Stimulated activated CD8-positive, alpha-beta memory T cell treated with anti-CD3 and anti-CD28 coated beads, Interleukin-15, amount 100 ng/mL, for 1 hour (primary cell): ENCODE data around the gene EIF2B2.
"Not testable (repeated sequence)": the region's sequence is repeated elsewhere in the genome, so short reads cannot be mapped to it uniquely, and the experiment has no call there.

Experiments used
- DNase-seq: peaks from one replicate; pipeline ENCODE4 v3.0.0-alpha.2; 2020; ENCODE audit warnings: low read depth

The EIF2B2 gene

DNA sequence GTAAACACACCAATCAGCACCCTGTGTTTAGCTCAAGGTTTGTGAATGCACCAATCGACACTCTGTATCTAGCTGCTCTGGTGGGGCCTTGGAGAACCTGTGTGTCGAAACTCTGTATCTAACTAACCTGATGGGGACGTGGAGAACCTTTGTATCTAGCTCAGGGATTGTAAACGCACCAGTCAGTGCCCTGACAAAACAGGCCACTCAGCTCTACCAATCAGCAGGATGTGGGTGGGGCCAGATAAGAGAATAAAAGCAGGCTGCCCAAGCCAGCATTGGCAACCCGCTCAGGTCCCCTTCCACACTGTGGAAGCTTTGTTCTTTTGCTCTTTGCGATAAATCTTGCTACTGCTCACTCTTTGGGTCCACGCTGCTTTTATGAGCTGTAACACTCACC lies 6.9 kb upstream of the EIF2B2 start:
- DNase-seq = not testable (repeated sequence)

GRCh38 chr14:75001261-75001660 lies 1.5 kb upstream of the EIF2B2 start:
- no peak for DNase-seq

DNA sequence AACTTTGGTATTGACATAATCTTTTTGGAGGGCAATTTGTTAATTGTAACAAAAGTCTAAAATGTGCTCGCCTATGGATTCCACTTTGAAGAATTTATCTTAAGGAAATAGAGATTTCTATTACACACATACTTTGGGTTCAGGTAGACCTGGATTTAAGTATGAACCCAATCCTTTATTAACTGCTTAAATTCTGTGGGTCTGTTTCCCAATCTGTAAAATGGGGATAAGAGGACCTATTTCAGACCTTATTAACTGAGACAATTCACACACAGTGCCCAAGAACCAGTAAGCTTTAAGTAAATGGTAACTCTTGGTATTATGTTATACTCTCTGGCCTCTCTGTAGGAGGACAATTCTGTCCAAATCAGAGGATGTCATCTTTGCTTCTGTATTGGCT lies 822 bp upstream of the EIF2B2 start:
- no peak for DNase-seq

DNA sequence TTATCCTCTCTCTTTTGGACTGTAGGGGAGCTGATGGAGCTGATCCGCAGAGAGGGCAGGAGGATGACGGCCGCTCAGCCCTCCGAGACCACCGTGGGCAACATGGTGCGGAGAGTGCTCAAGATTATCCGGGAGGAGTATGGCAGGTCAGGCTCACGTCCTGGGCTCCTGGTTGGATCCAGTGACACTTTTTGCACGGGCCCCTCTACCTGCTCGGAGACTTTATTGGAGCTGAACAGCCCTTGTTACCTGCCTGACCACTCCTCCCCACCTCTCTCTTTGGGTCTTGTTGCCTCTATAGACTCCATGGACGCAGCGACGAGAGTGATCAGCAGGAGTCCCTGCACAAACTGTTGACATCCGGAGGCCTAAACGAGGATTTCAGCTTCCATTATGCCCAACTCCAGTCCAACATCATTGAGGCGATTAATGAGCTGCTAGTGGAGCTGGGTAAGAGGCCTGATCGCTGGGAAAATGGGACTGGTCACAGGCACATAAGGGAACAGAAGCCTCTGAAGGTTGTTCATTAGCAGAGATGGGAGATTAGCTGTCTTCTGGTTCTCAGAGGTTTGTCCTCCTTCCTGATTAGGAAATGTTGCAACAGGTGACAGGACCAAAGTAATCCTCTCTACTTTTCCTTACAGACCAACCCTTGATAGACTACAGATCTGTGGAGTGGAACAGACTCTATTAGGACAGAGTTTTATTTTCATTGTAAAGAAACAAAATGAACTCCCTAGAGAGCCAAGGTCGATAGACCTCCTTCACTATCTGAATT lies 718 bp downstream of the EIF2B2 start:
- no peak for DNase-seq

- DNase-seq = no peak
These were observed 2.6 kb downstream of the EIF2B2 start for GRCh38 chr14:75005357-75005756.

GRCh38 chr14:75009176-75009575 lies 6.5 kb downstream of the EIF2B2 start:
- DNase-seq = no peak

GRCh38 chr14:75010472-75011093 lies 7.9 kb downstream of the EIF2B2 start:
- no peak for DNase-seq

DNA sequence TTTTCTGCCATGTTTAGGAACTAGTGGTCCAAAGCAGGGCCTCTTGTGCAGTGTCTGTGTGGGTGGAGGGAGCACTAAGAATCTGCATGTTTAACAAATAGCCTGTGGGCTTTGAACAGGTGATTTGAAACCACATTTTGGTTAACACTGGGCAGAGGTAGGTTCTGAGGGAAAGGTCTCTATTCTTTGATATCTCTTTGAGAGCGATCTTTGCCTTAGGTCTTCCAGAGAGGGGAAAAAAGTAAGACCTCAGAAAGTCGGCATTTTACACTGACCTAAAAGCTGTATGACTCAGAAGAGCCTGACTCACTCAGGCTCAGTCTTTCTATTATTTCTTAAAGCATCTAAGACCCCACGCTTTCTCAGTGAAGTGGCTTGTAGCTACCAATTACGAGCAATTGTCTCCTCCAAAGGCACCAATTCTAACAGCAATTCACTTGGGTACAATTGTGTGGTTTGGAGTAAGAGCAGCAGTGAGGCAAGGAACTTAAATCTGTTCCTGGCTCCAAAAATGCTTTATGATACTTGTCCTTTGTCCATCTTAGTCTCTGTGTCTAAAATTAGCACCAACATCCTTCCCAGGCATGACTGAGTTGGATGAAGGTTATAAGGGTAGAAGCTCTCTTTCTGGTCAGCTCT lies 8.8 kb downstream of the EIF2B2 start:
- no peak for DNase-seq

DNA sequence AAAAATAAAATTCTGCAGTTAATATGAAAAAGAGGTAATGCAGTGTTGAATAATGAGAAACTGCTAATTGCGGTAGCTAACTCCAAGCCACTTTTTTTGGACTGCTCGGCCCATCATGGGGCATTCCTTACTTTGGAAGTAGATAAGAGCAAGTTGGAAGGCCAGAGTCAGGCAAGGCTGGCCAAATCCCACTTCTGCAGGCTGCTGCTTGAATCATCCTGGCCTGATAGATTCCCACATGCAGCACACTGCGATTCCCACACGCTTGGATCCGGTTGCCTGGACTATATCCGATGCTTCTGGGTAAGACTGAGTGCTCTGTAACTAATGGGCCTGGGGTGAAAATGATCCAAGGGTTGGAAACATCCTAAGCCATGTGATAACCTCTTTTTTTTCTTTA lies 10.6 kb downstream of the EIF2B2 start:
- DNase-seq = no peak

DNA sequence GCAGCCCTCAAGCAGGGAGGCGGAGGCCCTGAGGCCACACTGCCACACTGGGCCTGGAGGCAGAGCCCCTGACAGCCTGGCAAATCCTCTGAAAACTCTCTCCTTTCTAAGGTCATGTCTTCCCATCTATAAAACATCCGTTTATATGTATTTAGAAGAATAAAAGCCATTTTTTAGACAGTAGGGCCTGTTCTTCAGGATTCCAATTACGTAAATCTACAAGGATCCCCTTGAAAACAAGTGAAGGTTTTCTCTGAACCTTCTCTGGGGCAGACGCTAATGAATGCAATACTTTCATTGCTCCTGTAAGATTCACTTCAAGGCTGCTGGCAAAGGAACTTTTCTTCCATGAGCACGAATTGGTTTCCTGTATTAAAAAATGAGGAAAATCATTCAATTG lies 12.8 kb downstream of the EIF2B2 start:
- DNase-seq = no peak

GRCh38 chr14:75016815-75017214 lies 14.1 kb downstream of the EIF2B2 start:
- no peak for DNase-seq

GRCh38 chr14:75018694-75019093 lies 16.0 kb downstream of the EIF2B2 start:
- no peak for DNase-seq

GRCh38 chr14:75022655-75023054 lies 19.9 kb downstream of the EIF2B2 start:
- DNase-seq = no peak

DNA sequence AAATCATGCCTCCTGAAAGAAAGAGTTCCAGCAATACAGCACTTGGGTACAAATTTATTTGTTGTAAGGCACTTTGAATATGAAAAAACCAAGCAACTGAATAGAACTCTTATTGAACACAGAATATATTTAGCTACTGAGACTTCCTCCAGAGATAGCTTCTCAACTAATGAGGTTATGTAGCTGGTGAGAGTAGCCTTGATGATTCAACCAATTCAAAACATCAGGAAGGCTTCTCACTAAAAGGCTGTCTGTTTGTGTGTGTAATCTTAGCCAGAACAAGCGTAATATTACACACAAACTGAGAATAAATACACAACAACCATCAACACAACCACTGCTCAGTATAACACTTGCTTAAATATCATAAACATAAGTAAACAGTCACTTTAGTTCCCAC lies 20.4 kb downstream of the EIF2B2 start:
- DNase-seq = no peak

DNA sequence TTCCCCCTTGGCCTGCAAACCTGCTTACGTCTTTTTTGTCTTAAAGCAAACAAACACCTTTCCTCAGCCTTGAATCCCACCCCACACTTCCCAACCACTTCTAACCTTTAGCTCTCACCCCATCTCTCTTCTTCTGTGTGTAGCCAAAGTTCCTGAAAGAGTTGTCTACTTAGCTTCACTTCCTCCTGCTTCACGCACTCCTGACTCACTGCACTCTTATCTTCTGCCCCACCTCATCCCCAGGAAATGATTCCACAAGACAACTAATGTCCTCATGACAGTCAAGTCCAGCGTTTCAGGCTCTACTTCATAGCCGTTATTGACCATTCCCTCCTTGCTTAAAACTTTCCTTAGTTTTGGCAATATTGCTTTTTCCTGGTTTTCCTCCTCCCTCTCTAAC lies 22.4 kb downstream of the EIF2B2 start:
- DNase-seq = no peak

DNA sequence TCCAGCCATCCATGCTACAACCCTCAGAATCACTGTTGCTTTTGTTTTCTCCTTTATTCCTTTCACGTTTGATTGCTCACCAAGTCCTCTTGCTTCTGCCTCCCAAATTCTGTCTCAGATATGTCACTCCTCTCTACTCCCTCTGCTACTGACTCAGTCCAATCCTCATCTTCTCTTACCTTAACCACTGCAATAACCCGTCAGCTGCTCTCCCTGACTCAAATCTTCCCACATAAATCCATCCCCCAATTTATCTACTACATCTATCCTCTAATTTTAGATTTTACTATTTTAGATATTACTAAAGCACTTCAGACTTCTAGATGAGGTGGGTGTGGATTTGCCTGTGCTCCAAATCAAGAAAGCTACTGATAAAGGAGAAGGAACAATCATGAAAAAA lies 23.2 kb downstream of the EIF2B2 start:
- no peak for DNase-seq

- no peak for DNase-seq
These were observed 27.4 kb downstream of the EIF2B2 start for GRCh38 chr14:75030147-75030546.

DNA sequence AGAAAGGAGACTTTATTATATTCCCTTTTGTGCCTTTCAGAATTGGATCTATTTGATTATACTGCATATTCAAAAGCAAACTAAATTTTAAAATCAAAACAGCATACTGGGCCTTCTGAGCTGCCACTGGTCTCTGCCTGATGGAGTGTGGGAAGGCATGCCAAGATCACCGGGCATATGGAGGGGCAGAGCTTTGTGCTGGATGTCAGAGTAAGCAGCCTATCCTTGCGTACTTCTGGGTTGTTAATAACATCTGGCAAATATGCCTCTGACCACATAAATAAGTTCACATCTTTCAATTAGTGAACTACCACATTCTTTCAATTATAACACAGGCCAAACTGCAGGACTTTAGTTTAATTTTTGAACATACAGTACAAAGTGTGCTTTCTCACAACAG lies 30.2 kb downstream of the EIF2B2 start:
- no peak for DNase-seq

DNA sequence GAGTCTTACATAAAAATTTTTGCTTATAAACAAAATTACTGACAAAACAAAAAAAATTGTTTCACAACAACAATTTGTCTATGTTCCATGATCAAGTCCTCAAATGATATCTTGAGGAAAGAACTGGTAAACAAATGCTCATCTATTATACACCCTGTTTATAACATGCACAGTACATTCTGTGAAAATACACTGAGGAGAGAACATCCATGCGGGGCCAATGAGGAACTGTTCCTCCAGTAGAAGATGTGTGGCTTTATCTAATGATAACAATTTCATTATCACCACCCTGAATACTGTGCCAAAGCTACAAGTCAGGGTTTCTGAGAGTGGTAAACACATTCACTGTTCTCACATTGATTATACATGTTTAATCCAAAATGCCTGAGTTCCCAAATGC lies 37.8 kb downstream of the EIF2B2 start:
- no peak for DNase-seq

DNA sequence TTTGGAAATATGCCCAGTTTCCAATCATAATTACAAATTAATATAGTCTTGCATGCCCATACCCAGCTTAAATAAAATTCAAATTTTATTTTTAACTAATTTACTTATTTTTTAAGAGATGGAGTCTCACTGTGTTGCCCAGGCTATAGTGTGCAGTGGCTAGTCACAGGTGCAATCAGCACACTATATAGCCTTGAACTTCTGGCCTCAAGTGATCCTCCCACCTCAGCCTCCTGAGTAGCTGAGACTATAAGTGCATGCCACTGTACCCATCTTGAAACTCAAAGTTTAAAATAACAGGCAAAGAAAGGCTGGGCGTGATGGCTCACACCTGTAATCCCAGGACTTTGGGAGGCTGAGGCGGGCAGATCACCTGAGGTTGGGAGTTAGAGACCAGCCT lies 38.2 kb downstream of the EIF2B2 start:
- DNase-seq = no peak

DNA sequence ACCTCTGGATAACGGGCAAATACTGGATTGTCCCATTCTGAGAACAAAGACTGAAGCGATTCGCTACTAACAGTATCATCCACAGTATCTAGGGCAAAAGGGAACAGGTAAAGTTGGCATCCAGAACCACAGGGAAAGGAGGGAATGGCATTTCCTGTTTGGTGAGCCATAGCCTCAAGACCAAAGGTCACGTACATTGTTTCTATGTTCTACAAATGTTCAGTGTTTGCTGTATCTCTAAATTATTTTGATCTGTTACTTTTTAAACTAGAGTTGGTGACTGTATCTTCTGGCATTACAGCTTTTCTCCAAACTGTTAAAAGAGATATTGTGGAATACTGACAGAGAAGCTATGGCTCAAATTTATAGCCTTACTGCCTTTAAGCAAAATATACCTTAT lies 38.9 kb downstream of the EIF2B2 start:
- no peak for DNase-seq

- no peak for DNase-seq
These were observed 39.3 kb downstream of the EIF2B2 start for GRCh38 chr14:75042035-75042434.

GRCh38 chr14:75044322-75044721 lies 41.6 kb downstream of the EIF2B2 start:
- no peak for DNase-seq

- no peak for DNase-seq
These were observed 42.0 kb downstream of the EIF2B2 start for GRCh38 chr14:75044752-75045151.
